ENCODE results near the gene CRHR1.

The CRHR1 gene

GRCh38 chr17:45837187-45837586 lies 53.1 kb downstream of the CRHR1 start:
- H2AK5ac ChIP-seq (ENCODE audit: low read length) = no peak overlapping the region
- H3K4me2 ChIP-seq (ENCODE audit: low read length) = no peak overlapping the region
- no peaks in the 10 kb centered on the region for H3K4me1 ChIP-seq (ENCODE audit: control insufficient read depth in 1 of 2, insufficient read depth in 2 of 2, low read length in 2 of 2)
- no peak overlapping the region for H3K4me3 ChIP-seq (ENCODE audit: low read depth, low read length)
- H3K14ac ChIP-seq (ENCODE audit: low read length) = no peak overlapping the region
- H3K4ac ChIP-seq (ENCODE audit: low read depth, low read length) = no peak overlapping the region
- WGBS (ENCODE audit: extremely low coverage, insufficient coverage, insufficient read length) = no CpG with 5 or more reads among the region's 10 CpGs
- H4K91ac ChIP-seq (ENCODE audit: low read depth, low read length) = no peak overlapping the region
- no peak overlapping the region for H2AFZ ChIP-seq (ENCODE audit: insufficient read depth, low read length, poor library complexity)
- DNase-seq = no peak
- no peak overlapping the region for H2BK12ac ChIP-seq (ENCODE audit: low read length)
- H3K27ac ChIP-seq (ENCODE audit: low read depth, low read length) = no peak overlapping the region
- no peak overlapping the region for H3K9ac ChIP-seq (ENCODE audit: low read length)
- H3K9me3 ChIP-seq (ENCODE audit: insufficient read depth, low read depth, low read length) = peaks cover 1% of the 10 kb centered on the region
- H2BK120ac ChIP-seq (ENCODE audit: insufficient read depth, low read length, poor library complexity) = no peak overlapping the region
- no peak overlapping the region for H3K23ac ChIP-seq (ENCODE audit: low read length)
- H4K12ac ChIP-seq (ENCODE audit: low read depth, low read length) = no peak overlapping the region
- no peaks in the 10 kb centered on the region for H3K79me2 ChIP-seq (ENCODE audit: control insufficient read depth, insufficient read depth, low read length, poor library complexity)
- no peaks in the 10 kb centered on the region for H3K79me1 ChIP-seq (ENCODE audit: low read length)
- no peak overlapping the region for H2BK5ac ChIP-seq (ENCODE audit: low read depth, low read length, poor library complexity)
- no peak overlapping the region for H3K18ac ChIP-seq (ENCODE audit: low read length)
- no peaks in the 10 kb centered on the region for H3K36me3 ChIP-seq (ENCODE audit: control insufficient read depth in 1 of 2, insufficient read depth in 2 of 2, low read length in 2 of 2)
- no peak overlapping the region for H4K8ac ChIP-seq (ENCODE audit: low read depth, low read length)
- H3K27me3 ChIP-seq (ENCODE audit: insufficient read depth, low read length) = no peaks in the 10 kb centered on the region

GRCh38 chr17:45837603-45838002 lies 53.5 kb downstream of the CRHR1 start:
- Histone ChIP-seq H3K4ac (ENCODE audit: low read depth, low read length) (no peak overlapping the region), H3K4me2 (ENCODE audit: low read length) (no peak overlapping the region), H3K79me2 (ENCODE audit: control insufficient read depth, insufficient read depth, low read length, poor library complexity) (no peaks in the 10 kb centered on the region), H3K36me3 (ENCODE audit: control insufficient read depth in 1 of 2, insufficient read depth in 2 of 2, low read length in 2 of 2) (no peaks in the 10 kb centered on the region), H2AK5ac (ENCODE audit: low read length) (no peak overlapping the region), H3K9me3 (ENCODE audit: insufficient read depth, low read depth, low read length) (peaks cover 1% of the 10 kb centered on the region), H3K14ac (ENCODE audit: low read length) (no peak overlapping the region), H3K4me3 (ENCODE audit: low read depth, low read length) (no peak overlapping the region), H2BK120ac (ENCODE audit: insufficient read depth, low read length, poor library complexity) (no peak overlapping the region), H4K8ac (ENCODE audit: low read depth, low read length) (no peak overlapping the region), H4K12ac (ENCODE audit: low read depth, low read length) (no peak overlapping the region), H3K18ac (ENCODE audit: low read length) (no peak overlapping the region), H3K79me1 (ENCODE audit: low read length) (no peaks in the 10 kb centered on the region), H2BK12ac (ENCODE audit: low read length) (no peak overlapping the region), H2BK5ac (ENCODE audit: low read depth, low read length, poor library complexity) (no peak overlapping the region), H3K27me3 (ENCODE audit: insufficient read depth, low read length) (no peaks in the 10 kb centered on the region), H3K27ac (ENCODE audit: low read depth, low read length) (no peak overlapping the region), H2AFZ (ENCODE audit: insufficient read depth, low read length, poor library complexity) (no peak overlapping the region), H4K91ac (ENCODE audit: low read depth, low read length) (no peak overlapping the region), H3K9ac (ENCODE audit: low read length) (no peak overlapping the region), H3K4me1 (ENCODE audit: control insufficient read depth in 1 of 2, insufficient read depth in 2 of 2, low read length in 2 of 2) (no peaks in the 10 kb centered on the region), H3K23ac (ENCODE audit: low read length) (no peak overlapping the region)
- WGBS (ENCODE audit: extremely low coverage, insufficient coverage, insufficient read length) = no CpG with 5 or more reads among the region's 9 CpGs
- DNase-seq = no peak

- Histone ChIP-seq H4K91ac (ENCODE audit: low read depth, low read length) (no peak overlapping the region), H3K9me3 (ENCODE audit: insufficient read depth, low read depth, low read length) (peaks cover 1% of the 10 kb centered on the region), H2AK5ac (ENCODE audit: low read length) (no peak overlapping the region), H2BK12ac (ENCODE audit: low read length) (no peak overlapping the region), H3K14ac (ENCODE audit: low read length) (no peak overlapping the region), H3K79me1 (ENCODE audit: low read length) (no peaks in the 10 kb centered on the region), H3K4ac (ENCODE audit: low read depth, low read length) (no peak overlapping the region), H4K12ac (ENCODE audit: low read depth, low read length) (no peak overlapping the region), H3K9ac (ENCODE audit: low read length) (no peak overlapping the region), H2BK120ac (ENCODE audit: insufficient read depth, low read length, poor library complexity) (no peak overlapping the region), H2BK5ac (ENCODE audit: low read depth, low read length, poor library complexity) (no peak overlapping the region), H3K4me2 (ENCODE audit: low read length) (no peak overlapping the region), H3K79me2 (ENCODE audit: control insufficient read depth, insufficient read depth, low read length, poor library complexity) (no peaks in the 10 kb centered on the region), H2AFZ (ENCODE audit: insufficient read depth, low read length, poor library complexity) (no peak overlapping the region), H3K23ac (ENCODE audit: low read length) (no peak overlapping the region), H3K27me3 (ENCODE audit: insufficient read depth, low read length) (no peaks in the 10 kb centered on the region), H4K8ac (ENCODE audit: low read depth, low read length) (no peak overlapping the region), H3K27ac (ENCODE audit: low read depth, low read length) (no peak overlapping the region), H3K18ac (ENCODE audit: low read length) (no peak overlapping the region), H3K4me3 (ENCODE audit: low read depth, low read length) (no peak overlapping the region), H3K4me1 (ENCODE audit: control insufficient read depth in 1 of 2, insufficient read depth in 2 of 2, low read length in 2 of 2) (no peaks in the 10 kb centered on the region), H3K36me3 (ENCODE audit: control insufficient read depth in 1 of 2, insufficient read depth in 2 of 2, low read length in 2 of 2) (no peaks in the 10 kb centered on the region)
- WGBS (ENCODE audit: extremely low coverage, insufficient coverage, insufficient read length) = no CpG with 5 or more reads among the region's 8 CpGs
- no peak for DNase-seq
These were observed 54.7 kb downstream of the CRHR1 start for GRCh38 chr17:45838751-45839295.

- Histone ChIP-seq H4K12ac (ENCODE audit: low read depth, low read length) (no peak overlapping the region), H3K27me3 (ENCODE audit: insufficient read depth, low read length) (no peaks in the 10 kb centered on the region), H3K79me1 (ENCODE audit: low read length) (no peaks in the 10 kb centered on the region), H3K79me2 (ENCODE audit: control insufficient read depth, insufficient read depth, low read length, poor library complexity) (no peaks in the 10 kb centered on the region), H3K27ac (ENCODE audit: low read depth, low read length) (no peak overlapping the region), H3K4ac (ENCODE audit: low read depth, low read length) (no peak overlapping the region), H3K4me3 (ENCODE audit: low read depth, low read length) (no peak overlapping the region), H3K9ac (ENCODE audit: low read length) (no peak overlapping the region), H4K91ac (ENCODE audit: low read depth, low read length) (no peak overlapping the region), H3K4me2 (ENCODE audit: low read length) (no peak overlapping the region), H3K4me1 (ENCODE audit: control insufficient read depth in 1 of 2, insufficient read depth in 2 of 2, low read length in 2 of 2) (no peaks in the 10 kb centered on the region), H3K14ac (ENCODE audit: low read length) (no peak overlapping the region), H2BK12ac (ENCODE audit: low read length) (no peak overlapping the region), H2BK5ac (ENCODE audit: low read depth, low read length, poor library complexity) (no peak overlapping the region), H3K23ac (ENCODE audit: low read length) (no peak overlapping the region), H3K9me3 (ENCODE audit: insufficient read depth, low read depth, low read length) (peaks cover 1% of the 10 kb centered on the region), H3K36me3 (ENCODE audit: control insufficient read depth in 1 of 2, insufficient read depth in 2 of 2, low read length in 2 of 2) (no peaks in the 10 kb centered on the region), H4K8ac (ENCODE audit: low read depth, low read length) (no peak overlapping the region), H2AK5ac (ENCODE audit: low read length) (no peak overlapping the region), H3K18ac (ENCODE audit: low read length) (no peak overlapping the region), H2BK120ac (ENCODE audit: insufficient read depth, low read length, poor library complexity) (no peak overlapping the region), H2AFZ (ENCODE audit: insufficient read depth, low read length, poor library complexity) (no peak overlapping the region)
- no peak for DNase-seq
- no CpG with 5 or more reads among the region's 4 CpGs for WGBS (ENCODE audit: extremely low coverage, insufficient coverage, insufficient read length)
These were observed 55.3 kb downstream of the CRHR1 start for GRCh38 chr17:45839442-45839841.

All from trophoblast cell (in vitro differentiated cells and primary cell).